Activated CD4-positive, CD25-positive, alpha-beta regulatory T cell treated with anti-CD3 and anti-CD28 coated beads, Interleukin-2, amount 50 U/mL, for 24 hours (primary cell): Measurements from ENCODE around the gene SPIRE1.
"Not testable (repeated sequence)": the region's sequence is repeated elsewhere in the genome, so short reads cannot be mapped to it uniquely, and the experiment has no call there.

Experiments used
- ATAC-seq, 2 donors: fragments of 150-1000 bp; cut with Tn5 transposase; one replicate each; pipeline ENCODE4 v1.10.0; 2021; ENCODE audit warnings: mild to moderate bottlenecking in 1 of 2, moderate library complexity in 1 of 2

SPIRE1 gene

DNA sequence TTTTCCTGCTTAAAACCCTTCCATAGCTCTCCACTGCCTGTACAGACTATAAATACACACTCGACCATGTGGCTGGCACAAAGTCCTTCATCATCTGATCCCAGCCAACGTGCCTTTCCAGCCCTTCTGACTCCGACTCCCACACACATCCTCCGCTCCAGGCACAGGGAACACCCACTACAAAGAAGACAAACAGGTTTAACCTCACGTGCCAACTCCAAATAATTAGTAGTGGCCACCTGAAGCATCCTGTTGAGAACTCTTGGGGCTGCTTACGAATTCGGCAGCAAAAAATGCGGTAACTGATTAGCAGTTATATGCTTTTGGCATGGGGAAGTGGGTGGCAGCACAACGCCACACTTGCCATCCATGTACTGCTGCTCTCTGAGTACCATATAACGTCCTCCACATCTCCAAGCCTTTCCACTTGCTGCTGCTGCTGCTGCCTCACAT is 12.1 kb downstream of the SPIRE1 start:
- no peak for ATAC-seq

DNA sequence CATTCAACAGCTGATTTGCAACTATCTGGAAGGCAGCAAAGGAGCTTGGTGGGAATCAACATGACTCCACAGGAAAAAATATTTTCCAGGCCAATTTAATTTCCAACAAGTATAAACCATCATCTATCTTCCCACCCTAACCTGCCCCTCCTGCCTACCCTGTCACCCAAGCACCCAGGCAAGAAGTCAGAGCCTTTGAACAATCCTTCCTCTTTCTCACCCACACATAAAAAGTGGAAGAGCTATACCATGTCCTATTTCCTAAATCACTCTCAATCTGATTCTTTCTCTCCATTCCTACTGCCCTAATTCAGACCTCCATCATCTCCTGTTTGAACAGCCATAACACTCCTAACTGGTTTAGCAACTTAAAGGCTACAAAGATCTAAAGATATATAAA is 12.7 kb downstream of the SPIRE1 start:
- ATAC-seq, result no peak

DNA sequence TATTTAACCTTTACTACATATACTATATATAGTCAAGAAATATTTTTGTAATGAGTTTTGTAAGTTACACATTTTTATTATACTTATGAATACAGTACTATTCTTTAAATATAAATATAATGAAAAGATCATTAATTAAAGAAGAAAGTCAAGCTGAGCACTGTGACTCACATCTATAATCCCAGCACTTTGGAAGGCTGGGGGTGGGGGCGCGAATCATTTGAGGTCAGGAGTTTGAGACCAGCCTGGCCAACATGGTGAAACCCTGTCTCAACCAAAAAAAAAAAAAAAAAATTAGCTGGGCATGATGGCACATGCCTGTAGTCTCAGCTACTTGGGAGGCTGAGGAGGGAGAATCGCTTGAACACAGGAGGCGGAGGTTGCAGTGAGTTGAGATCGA is 14.2 kb downstream of the SPIRE1 start:
- ATAC-seq, result not testable (repeated sequence)

DNA sequence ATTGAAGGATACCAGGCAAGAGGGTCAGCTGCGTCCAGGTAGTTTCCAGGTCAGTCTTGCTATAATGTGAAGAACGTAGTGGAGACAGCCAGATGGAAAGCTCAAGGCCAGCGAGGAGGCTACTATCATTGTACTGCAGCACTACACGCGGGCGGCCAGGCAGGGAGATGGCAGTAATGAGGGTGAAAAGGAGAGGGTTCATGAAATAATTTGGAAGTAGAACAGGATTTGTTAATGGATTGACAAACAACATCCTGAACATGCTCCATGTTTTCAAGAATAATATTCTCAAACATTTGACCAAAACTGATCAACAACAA is 17.1 kb downstream of the SPIRE1 start:
- ATAC-seq, result no peak

DNA sequence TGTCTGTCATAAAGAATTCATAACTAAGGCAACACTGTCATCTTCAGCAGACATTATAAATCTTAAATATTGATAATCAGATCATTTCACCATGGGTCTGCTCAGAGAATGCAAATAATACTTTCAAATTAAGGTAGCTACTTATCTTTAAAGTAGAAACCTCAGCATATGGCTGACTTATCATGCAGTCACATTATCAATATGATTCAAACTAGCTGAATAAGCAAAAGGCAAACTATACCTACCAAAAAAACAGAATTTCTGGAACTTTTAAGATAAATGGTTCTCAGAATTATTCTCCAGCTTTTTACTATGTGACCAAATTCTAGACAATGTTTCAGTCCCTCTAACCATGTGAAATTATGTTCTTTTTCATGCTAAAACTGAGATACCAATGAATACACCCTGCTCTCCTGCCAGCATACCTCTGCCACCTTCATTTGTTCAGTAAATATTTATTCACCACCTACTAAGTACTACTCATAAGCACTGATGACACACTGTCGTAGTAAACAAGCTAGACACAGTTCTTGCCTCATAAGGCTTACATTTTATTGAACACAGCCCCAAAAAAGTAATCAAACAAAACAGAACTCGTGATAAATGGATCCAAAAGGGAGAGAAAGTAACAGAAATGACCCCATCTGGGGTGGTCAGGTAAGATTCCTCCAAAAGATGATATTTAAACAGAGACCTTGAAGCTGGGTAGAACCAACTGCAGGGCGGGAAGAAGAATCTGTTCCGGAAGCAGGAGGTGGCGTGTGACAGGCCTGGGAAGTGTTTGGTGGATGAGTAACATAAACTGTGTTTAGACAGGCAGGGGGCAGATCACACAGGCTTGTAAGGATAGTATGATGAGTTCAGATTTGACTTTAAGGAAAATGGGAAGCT is 17.7 kb downstream of the SPIRE1 start:
- ATAC-seq, result peak in 1 of 2 donors; percentile 60

DNA sequence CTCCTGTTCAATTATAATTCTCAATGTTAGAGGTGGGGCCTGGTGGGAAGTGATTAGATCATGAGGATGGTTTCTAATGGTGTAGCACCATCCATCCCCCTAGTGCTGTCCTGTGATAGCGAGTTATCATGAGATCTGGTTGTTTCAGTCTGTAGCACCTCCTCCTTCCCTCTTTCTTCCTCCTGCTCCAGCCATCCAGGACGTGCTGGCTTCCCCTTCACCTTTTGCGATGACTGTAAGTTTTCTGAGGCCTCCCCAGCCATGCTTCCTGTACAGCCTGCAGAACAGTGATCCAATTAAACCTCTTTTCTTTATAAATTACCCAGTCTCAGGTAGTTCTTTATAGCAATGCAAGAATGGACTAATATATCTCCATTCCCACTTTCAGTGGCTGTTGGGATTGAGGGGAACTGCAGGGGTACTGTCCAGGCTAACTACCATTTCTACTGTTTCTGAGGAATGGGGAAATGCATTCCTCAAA is 19.2 kb downstream of the SPIRE1 start:
- ATAC-seq, result no peak

DNA sequence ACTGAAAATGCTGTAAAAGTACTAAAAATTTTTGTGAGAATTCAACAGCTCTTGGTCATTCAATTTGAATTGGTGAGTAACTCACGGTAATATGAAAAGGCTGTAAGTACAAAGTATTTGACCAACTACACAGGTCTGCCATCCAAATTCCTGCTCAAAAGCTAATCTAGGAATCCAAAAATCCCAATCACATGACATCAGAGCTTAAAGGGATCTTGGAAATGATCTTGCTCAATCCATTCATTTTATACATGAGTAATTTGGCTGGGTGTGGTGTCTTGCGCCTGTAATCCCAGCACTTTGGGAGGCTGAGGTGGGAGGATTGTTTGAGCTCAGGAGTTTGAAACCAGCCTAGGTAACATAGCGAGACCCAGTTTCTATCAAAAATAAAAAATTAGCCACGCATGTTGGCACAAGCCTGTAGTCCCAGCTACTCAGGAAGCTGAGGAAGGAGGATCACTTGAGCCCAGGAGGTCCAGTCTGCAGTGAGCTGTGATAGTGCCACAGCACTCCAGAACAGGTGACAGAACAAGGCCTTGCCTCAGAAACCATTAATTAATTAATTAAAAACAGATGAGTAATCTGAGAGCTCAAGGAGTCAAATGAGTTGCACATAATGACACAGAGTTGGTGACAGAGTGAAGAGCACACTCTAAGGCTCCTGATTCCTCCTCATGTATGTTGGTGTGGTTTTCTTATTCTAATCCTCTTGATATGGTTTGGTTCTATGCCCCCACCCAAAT is 19.8 kb downstream of the SPIRE1 start:
- peak; percentile 43 to 44 for ATAC-seq

DNA sequence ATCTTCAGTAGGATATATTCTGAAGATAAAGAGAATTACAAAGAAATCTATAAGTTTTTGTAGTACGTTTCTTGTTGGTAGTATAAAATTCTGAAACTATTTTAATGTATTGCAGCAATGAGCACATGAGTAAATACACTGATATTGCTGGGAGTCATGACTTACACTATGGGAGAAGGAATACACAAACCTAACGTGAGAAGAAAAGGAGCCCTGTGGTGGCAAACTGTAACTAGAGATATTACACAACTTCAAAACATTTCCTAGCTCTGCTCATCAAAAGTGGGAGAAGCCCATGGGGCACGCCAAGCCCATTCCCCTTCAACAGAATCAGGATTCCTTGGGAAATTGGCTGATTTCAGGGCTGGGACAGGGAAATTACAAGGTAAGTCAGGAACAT is 20.5 kb downstream of the SPIRE1 start:
- no peak for ATAC-seq

DNA sequence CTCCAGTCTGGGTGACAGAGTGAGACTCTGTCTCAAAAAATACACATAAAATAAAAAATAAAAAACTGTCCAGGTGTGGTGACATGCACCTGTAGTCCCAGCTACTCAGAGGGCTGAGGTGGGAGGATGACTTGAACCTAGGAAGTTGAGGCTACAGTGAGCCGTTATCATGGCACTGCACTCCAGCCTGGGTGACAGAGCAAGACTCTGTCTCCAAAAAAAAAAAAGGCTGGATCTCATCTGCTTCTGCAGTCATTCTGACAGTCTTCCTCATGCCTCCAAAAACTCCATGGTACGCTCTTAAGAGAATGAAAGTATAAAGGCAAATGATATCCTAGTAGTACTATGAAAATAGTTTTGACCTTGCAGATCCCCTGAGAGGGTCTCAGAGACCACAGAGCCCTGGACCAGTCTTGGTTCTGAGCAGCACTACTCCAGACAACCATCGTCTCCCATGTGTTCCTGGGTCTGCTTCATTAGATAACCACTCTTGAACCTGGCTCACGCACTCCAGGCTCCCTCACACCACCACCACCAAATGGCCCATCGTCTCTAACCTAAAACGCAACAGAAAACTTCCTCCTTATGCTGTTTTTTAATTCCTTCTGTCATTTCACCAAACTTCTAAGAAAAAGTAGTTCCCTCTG is 26.0 kb downstream of the SPIRE1 start:
- ATAC-seq, result no peak

DNA sequence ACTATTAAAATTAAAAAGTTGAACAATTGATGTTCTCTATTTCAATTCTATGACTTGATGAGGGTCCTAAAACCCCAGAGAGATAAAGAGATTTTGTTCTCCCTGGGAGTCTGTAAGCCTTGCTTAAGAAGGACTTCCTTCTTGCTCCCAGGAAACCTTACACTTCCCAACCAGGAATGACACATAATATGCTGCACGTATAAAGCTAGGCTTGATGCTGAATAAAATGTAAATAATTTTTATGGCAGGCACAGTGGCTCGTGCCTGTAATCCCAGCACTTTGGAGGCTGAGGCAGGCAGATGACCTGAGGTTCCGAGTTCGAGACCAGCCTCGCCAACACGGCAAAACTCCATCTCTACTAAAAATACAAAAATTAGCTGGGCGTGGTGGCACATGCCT is 27.8 kb downstream of the SPIRE1 start:
- no peak for ATAC-seq

DNA sequence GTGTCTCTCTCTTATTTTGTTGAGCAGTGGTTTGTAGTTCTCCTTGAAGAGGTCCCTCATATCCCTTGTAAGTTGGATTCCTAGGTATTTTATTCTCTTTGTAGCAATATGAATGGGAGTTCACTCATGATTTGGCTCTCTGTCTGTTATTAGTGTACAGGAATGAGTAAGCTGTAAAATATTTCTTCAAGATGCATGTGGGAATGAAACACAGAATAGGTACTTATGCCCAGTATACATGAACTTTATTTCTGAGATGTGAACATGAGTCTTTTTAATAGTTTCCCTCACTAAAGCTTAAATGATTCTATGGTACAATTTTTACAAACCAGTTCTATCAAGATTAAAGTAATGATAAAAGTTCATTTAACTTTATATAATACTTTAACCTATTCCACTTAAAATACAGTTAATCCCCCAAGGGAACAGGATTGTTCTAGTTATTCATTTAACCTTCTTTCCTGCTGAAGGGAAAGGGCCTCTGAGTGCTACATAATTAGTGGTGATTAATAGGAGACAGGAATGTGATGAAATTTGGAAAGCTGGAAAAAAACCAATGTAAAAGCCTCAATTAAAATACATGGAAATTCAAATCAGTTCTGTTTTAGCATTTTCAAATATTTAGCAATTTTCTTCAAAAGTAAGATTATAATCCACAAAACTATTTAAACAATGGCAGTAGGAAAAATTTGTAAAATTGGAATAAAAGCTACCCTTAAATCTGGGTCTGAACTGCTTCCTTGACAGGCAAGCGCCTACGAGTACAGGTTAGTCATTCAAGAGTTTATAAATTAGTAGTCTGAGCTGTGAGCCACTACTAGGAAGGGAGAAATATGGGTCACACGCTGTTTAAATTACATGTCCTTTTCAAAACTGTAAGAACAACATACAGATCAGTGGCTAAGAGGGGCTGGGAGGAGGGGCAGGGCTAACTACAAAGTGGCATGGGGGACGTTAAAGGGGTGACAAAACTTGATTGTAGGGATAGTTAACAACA is 28.9 kb downstream of the SPIRE1 start:
- no peak for ATAC-seq

DNA sequence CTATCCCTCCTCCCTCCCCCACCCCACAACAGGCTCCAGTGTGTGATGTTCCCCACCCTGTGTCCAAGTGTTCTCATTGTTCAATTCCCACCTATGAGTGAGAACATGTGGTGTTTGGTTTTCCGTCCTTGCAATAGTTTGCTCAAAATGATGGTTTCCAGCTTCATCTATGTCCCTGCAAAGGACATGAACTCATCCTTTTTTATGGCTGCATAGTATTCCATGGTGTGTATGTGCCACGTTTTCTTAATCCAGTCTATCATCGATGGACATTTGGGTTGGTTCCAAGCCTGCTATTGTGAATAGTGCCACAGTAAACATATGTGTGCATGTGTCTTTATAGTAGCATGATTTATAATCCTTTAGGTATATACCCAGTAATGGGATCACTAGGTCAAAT is 30.7 kb downstream of the SPIRE1 start:
- not testable (repeated sequence) for ATAC-seq

DNA sequence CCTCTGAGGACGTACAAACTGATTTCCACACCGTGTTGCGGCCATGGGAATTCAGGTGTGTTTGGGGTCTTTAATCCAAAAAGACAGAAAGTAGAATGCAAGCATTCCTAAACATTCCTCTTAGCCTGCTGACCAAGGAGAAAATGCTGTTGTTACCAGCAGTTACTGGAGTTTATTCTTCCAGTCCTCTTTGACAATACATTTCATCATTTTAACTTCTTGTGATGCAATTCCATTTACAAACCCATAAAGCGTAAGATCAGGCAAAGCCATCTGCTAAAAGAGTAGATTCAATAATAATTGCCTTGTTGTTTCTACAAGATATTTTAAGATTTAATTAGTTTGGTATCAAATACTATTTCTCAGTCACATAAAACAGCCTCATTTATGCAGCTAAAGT is 32.7 kb downstream of the SPIRE1 start:
- no peak for ATAC-seq

DNA sequence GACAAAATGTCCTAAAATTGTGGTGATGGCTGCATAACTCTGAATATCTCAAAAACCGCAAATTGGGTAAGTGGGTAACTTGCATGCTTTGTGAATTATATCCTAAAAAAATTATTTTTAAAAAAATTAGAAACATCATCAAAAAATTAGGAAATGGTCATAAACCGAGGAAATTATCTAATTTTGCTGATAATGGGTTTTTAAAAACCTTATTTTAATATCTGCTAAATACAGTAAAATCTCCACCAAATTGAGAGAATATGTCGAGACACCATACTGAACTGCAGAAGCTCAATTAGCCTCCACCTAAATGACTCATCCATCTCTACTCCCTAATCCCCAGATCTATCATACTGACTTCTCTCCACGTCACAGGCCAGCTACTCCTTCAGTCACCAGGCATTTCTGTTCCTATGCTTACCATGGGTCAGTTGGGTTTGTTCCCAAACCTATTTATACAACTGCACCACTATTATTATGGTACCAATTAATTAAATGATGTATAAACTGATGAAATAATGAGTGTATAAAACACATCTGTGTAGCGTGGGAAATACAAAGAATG is 36.1 kb downstream of the SPIRE1 start:
- ATAC-seq, result no peak

DNA sequence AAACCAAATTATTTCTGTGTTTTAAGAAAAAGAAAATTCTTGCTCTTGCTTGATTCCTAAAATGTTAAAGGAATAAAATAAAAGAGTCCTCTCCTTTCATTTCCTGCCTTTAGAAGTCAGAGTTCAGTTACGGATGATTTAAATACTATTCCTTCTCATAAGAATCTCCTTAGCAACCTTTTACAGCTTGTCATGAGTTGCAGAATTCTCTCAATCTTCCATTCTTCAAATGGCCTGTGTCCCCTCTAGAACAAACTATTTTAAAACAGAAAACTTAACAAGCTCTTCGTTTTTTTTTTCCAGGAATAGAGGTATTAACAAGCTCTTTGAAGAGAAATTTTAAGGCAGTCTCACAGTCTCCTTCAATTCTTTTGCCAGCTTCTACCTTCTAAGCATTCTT is 42.2 kb downstream of the SPIRE1 start:
- ATAC-seq, result no peak

DNA sequence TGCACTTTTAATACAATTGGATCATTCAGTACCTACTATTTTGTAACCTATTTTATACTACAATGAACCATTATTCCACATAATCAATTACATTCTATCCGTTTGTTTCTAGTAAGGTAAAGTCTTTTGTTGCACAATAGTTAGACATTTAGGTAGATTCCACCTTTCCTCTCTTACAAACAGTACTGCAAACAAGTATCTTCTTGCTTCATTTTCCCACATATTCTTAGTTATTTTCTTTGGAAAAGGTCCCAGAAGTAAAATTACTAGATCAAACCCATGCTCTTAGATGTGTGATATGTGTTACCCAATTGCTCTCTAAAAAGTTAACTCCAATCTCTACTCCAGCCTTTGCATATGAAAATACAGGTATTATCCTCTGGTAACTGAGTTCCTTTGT is 49.6 kb downstream of the SPIRE1 start:
- ATAC-seq, result no peak

DNA sequence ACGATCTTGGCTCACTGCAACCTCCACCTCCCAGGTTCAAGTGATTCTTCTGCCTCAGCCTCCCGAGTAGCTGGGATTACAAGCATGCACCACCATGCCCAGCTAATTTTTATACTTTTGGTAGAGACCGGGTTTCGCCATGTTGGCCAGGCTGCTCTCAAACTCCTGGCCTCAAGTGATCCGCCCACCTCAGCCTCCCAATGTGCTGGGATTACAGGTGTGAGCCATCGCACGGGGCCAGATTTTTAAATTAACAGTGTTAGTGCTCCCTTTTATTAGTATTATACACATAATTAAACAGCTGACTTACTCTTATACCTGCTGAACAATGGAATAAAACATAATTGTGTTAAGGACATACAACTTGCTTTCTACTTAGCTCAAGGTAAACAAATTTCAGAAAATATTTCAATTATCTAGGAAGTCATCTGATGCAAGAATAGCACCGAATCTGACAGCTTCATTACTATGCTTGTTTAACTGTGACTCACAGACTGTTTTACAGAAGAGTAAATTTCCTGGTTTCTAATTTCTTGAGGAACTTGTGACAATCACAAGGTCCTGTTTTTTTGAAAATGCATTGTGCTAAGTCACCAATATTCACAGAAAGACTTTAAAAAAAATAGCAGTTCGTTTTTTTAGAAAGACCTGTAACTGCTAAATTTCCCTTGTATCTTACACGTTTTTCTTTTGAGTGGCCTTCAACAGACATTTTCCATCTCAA is 51.2 kb downstream of the SPIRE1 start:
- ATAC-seq, result no peak

DNA sequence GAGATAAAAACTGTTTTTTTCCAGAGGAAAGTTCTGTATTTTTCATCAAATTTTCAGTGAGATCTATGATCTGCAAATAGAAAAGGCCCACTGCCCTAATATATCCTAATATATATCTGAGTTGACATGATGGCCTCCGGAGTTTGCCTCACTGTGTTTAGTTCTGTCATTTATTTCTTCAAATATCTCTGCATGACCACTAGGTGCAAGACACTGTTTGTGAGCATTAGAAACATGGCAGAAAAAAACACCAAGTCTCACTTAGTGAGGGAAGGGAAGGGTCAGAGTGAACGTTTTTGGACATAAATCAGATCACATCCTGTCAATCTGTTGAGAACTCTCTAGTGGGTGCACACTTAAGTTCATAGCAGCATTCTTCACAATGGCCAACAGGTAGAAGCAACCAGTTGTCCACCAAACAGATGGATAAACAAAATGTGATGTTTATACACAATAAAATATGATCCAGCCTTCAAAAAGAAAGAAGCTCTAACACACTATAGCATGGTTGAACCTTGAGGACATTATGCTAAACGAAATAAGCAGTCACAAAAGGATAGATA is 53.4 kb downstream of the SPIRE1 start:
- ATAC-seq, result no peak

DNA sequence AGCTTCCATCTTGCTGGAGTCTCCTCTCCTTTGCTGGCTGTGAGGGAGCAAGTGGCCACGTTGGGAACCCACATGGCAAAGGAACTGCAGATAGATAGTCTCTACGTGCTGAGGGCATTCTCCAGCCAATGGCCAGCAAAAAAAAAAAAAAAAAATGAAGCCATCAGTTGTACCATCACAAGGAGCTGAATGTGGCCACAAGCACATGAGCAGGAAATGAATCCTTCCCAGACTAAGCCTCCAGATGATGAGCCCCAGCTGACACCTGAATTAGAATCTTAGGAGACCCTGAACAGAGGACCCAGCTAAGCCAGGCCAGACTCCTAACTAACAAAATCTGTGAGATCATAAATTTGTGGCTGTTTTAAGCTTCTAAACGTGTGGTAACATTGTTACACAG is 57.9 kb downstream of the SPIRE1 start:
- no peak for ATAC-seq

DNA sequence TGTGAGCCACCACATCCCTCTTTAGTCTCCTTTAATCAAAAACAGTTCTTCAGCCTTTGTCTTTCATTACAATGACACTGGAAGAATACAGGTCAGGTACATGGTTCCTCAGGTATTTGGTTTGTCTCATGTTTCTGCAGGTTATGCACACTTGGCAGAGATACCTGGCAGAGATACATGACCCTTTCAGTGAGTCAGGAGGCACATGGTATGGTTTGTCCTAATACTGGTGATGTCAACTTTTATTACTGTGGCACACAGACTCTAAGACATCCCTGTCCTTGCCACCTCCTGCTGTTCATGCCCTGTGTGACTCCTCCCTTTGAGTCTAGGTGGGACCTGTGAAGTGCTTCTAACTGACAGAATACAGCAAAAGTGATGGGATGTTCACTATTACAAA is 58.4 kb downstream of the SPIRE1 start:
- ATAC-seq, result no peak
